Subcutaneous adipose tissue (tissue), 4 donors: ENCODE measurements around the gene FNIP2. TPM values are rescaled to one million over a fixed set of nuclear protein-coding genes. Genes with fewer than 3 reads are reported as not detected.

Experiments used
- total RNA-seq, 4 donors: library from RNA; depleted of rRNA; stranded (reverse); fragments of >200 nt; gene quantifications; one replicate each; pipeline ENCODE4 v1.1.0, GENCODE V29; 2016
- TF ChIP-seq, protein P1 (sequence below): fragments of 450-650 bp; IDR thresholded peaks from one replicate; pipeline ENCODE4 v1.5.1; 2016; ENCODE audit warnings: low read depth, mild to moderate bottlenecking, control low read depth, antibody characterized with exemption, moderate library complexity

FNIP2 gene
- total RNA-seq, 4 donors from 2014 or later, result 64.1 to 97.1 (median 83.9) TPM

DNA sequence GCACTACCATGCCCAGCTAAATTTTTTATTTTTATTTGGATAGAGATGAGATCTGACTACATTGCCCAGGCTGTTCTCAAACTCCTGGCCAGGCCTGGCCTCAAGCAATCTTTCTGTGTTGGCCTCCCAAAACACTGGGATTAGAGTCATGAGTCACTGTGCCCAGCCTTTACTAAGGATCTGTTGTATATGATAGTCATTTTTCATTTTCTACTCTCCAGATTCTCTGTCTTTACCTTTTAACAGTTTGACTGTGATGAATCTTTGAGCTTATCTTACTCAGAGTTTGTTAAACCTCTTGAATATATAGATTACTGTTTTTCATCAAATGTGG, 161.8 kb downstream of the FNIP2 start:
- TF ChIP-seq, protein P1, sequence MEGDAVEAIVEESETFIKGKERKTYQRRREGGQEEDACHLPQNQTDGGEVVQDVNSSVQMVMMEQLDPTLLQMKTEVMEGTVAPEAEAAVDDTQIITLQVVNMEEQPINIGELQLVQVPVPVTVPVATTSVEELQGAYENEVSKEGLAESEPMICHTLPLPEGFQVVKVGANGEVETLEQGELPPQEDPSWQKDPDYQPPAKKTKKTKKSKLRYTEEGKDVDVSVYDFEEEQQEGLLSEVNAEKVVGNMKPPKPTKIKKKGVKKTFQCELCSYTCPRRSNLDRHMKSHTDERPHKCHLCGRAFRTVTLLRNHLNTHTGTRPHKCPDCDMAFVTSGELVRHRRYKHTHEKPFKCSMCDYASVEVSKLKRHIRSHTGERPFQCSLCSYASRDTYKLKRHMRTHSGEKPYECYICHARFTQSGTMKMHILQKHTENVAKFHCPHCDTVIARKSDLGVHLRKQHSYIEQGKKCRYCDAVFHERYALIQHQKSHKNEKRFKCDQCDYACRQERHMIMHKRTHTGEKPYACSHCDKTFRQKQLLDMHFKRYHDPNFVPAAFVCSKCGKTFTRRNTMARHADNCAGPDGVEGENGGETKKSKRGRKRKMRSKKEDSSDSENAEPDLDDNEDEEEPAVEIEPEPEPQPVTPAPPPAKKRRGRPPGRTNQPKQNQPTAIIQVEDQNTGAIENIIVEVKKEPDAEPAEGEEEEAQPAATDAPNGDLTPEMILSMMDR, result no peak

DNA sequence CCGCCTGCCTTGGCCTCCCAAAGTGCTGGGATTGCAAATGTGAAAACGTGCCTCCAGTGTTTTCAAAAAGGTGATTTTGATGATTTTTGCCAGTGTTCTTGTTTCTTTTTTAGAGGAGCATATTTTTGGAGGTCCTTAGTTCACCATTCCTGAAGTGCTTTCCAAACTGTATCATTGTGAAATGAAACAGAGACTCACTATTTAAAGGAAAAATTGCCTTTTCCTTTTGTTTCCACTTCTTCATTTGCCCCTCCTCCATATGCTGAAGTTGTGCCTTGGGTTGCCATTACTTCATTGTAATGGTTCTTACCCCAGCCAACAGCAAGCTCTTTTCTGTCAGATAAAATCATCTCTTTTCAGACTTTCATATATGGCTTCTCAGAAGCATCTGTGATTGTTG, 164.4 kb downstream of the FNIP2 start:
- TF ChIP-seq, protein P1, result no peak

DNA sequence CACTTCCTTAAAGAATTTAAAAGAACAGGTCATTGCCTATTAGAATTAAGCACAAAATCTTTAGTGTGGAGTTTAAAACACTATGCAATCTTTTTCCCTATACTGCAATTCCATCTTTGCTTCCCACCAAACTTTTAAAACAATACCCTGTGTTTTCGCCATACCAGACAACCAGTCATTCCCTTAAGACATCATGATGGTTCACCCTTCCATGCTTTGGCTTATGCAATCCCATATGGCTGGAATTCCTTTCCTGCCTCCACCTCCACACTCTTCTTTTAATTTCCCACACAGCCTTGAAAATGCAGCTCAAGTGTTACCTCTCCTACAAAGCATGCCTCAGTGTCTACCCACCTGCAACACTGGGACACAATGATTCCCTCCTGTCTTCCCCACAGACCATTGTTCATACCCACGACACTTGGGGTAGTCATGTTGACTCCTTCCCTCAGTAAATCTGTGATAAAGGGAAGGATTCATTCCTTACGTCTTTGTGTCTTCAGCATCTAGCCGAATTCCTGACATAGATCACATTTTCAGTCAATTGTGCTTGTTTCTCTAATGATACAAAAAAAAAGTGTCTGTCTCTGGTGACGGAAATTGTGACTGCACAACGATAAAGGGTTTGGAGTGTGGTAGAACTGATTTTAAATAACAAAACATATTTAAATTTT, 166.3 kb downstream of the FNIP2 start:
- TF ChIP-seq, protein P1, result no peak

DNA sequence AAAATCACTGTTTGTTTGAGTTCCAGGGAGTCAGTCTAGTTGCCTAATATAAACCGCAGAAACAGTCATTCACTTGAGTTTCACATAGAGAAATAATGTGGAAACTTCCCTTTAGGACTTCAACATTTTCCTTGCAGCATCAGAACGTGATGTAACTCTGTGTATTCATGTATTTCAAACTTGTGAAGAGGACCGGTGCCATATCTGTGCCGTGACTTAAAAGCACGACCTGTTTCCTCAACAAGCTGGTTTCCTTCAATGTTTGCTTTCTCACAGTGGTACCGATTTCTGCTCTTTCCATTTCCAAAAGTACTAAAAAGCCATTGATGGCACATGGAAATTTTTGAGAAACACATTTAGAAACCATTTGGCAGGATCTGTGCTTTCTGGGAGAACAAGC, 167.4 kb downstream of the FNIP2 start:
- TF ChIP-seq, protein P1, result no peak

DNA sequence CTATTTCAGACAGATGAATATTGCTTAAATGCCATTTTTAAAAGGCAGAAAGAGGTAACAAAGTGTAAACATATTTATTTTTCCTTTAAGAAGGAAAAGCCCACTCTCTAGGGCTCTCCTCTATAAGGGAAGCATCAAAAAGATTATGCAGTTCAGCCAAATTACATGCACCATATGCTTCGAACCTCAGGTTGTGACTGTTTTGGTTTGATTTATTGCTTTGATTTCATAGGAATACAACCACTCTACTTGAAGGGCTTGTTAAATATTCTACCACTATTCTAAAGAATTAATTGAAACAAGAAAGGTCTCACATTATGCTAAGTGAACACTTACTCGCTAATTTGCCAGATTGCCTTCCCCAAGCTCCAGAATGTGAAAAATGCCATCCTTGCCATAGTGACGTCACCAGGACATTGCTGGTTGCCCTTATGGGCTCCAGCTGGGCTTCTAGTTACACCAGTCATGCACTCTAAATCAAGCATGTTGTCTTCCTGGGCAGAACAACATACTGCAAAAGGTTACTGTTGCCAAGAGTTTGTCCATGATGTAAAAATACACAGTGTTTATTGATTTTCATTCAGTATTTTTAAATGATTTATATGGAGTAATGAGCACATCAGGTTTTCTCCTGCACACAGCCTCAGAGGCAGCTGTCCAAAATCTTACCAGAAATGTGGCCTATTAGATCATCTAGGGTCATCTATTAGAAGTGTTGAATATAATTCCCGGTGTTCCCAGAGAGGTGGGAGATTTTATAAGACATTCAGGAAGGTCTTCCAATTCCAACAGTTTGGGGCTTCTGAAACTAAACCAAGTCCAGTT, 169.6 kb downstream of the FNIP2 start:
- TF ChIP-seq, protein P1, result no peak

DNA sequence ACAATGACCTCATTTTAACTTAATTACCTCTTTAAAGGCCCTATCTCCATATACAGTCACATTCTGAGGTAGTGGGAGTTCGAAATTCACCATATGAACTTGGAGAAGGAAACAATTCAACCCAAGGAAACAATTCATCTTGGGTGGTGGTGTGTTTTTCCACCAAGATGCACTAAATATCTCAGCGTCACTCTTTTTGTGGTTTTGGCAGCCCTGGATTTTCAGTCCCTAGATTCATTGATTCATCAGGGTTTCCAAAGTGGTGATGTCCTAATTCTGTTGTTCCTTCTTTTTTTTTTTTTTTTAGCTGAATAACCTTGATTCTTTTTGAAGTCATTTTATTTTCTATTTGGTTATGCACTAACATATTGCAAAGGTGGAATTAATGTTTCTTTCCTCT, 171.4 kb downstream of the FNIP2 start:
- TF ChIP-seq, protein P1, result no peak

DNA sequence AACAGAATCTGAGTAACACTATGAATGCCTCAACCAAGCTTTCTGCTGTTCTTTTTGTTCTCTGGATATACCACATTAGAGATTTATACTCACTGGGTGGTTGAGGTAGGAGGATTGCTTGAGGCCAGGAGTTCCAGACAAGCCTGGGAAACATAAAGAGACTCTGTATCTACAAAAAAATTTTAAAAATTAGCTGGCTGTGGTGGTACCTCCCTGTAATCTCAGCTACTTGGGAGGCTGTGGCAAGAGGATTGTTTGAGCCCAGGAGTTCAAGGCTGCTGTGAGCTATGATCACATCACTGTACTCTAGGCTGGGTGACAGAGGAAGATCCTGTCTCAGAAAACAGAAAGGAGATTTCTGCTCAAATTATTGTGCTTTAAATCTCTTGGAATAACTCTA, 172.5 kb downstream of the FNIP2 start:
- TF ChIP-seq, protein P1, result no peak
